ENCODE results near the gene SLC38A10.

Gene SLC38A10

GRCh38 chr17:81315885-81316391, 20.8 kb upstream of the SLC38A10 start:
- no peak for DNase-seq (ENCODE audit: low read depth)
- no peak for TF ChIP-seq CTCF (conservative IDR thresholded peaks at IDR 0.05; ENCODE audit: low read length)
- no peak overlapping the region for H3K4me3 ChIP-seq (ENCODE audit: low read length)

- no peak overlapping the region for H3K4me3 ChIP-seq (ENCODE audit: low read length)
- no peak for TF ChIP-seq CTCF (conservative IDR thresholded peaks at IDR 0.05; ENCODE audit: low read length)
- no peak for DNase-seq (ENCODE audit: low read depth)
Measured at GRCh38 chr17:81315129-81315884, 20.2 kb upstream of the SLC38A10 start.

GRCh38 chr17:81314398-81315081, 19.4 kb upstream of the SLC38A10 start:
- no peak for TF ChIP-seq CTCF (conservative IDR thresholded peaks at IDR 0.05; ENCODE audit: low read length)
- no peak overlapping the region for H3K4me3 ChIP-seq (ENCODE audit: low read length)
- no peak for DNase-seq (ENCODE audit: low read depth)

GRCh38 chr17:81313776-81314397, 18.8 kb upstream of the SLC38A10 start:
- TF ChIP-seq CTCF (conservative IDR thresholded peaks at IDR 0.05; ENCODE audit: low read length): no peak
- no peak for DNase-seq (ENCODE audit: low read depth)
- no peak overlapping the region for H3K4me3 ChIP-seq (ENCODE audit: low read length)

- DNase-seq (ENCODE audit: low read depth): no peak
- H3K4me3 ChIP-seq (ENCODE audit: low read length): no peak overlapping the region
- TF ChIP-seq CTCF (conservative IDR thresholded peaks at IDR 0.05; ENCODE audit: low read length): no peak
Measured at GRCh38 chr17:81312624-81313325, 17.7 kb upstream of the SLC38A10 start.

GRCh38 chr17:81311946-81312345, 16.8 kb upstream of the SLC38A10 start:
- H3K4me3 ChIP-seq (ENCODE audit: low read length): no peak overlapping the region
- no peak for DNase-seq (ENCODE audit: low read depth)
- no peak for TF ChIP-seq CTCF (conservative IDR thresholded peaks at IDR 0.05; ENCODE audit: low read length)

All from AG10803 (cell line).